Tibial artery (tissue), 4 donors: ENCODE data around the gene PIK3AP1.
A peak's percentile ranks its signal among the peaks of the same experiment; 100 is the strongest.

Experiments
- DNase-seq, 2 donors: peaks; one replicate each; pipeline ENCODE4 v3.0.0-alpha.2; 2019
- H3K27ac ChIP-seq, 2 donors: fragments of 200-600 bp; sonication (generic) in 1 of 2; 1 replicate in 1 of 2; 2 replicates in 1 of 2; pipeline ENCODE4 v1.5.1; 2018 to 2019; ENCODE audit warnings: mild to moderate bottlenecking in 1 of 2
- H3K27me3 ChIP-seq, 2 donors: fragments of 200-600 bp; sonication (generic) in 1 of 2; one replicate each; pipeline versions ENCODE4 v1.5.1 to v1.6.0; 2016 to 2019
- H3K36me3 ChIP-seq, 3 donors: fragments of 200-600 bp; sonication (generic) in 2 of 3; one replicate each; pipeline ENCODE4 v1.5.1; 2016 to 2019; ENCODE audit warnings: mild to moderate bottlenecking in 2 of 3
- H3K4me1 ChIP-seq, 4 donors: fragments of 200-600 bp; sonication (generic) in 2 of 4; 1 replicate in 3 of 4; 2 replicates in 1 of 4; pipeline ENCODE4 v1.5.1; 2016 to 2019
- H3K4me3 ChIP-seq, 2 donors: fragments of 200-600 bp; sonication (generic) in 1 of 2; 1 replicate in 1 of 2; 2 replicates in 1 of 2; pipeline ENCODE4 v1.5.1; 2018 to 2019; ENCODE audit warnings: mild to moderate bottlenecking in 2 of 2
- H3K9me3 ChIP-seq, 3 donors: fragments of 200-600 bp; sonication (generic) in 1 of 3; one replicate each; pipeline ENCODE4 v1.5.1; 2016 to 2019
- CTCF ChIP-seq, 2 experiments: fragments of 200-600 bp in 1 of 2; fragments of 450-650 bp in 1 of 2; IDR thresholded peaks; one replicate each; pipeline ENCODE4 v1.5.1; 2017 to 2019; ENCODE audit warnings: antibody characterized with exemption in 2 of 2, mild to moderate bottlenecking in 1 of 2, moderate library complexity in 1 of 2
- intact Hi-C: fragments of 100-400 bp; cut with DNase I; formaldehyde crosslinking; loops from one replicate; pipeline ENCODE4 v1.15.0; 2023; ENCODE audit warnings: low total_unique reads

Gene PIK3AP1

GRCh38 chr10:96585736-96586418, 134.4 kb downstream of the PIK3AP1 start:
- peaks cover 0 to 60% (median 37%) of the 10 kb centered on the region in 4 donors for H3K4me1 ChIP-seq
- H3K9me3 ChIP-seq = no peaks in the 10 kb centered on the region
- peak overlapping the region; percentile 96 to 97 for H3K27ac ChIP-seq
- DNase-seq = no peak
- no peaks in the 10 kb centered on the region for H3K27me3 ChIP-seq
- peak overlapping the region; percentile 73 to 84 for H3K4me3 ChIP-seq
- no peaks in the 10 kb centered on the region for H3K36me3 ChIP-seq
- TF ChIP-seq CTCF (IDR thresholded peaks at IDR 0.05) = no peak
- intact Hi-C loops = loop anchor here (5.0 kb wide), 1 partner anchor 246 kb away; the partner anchor contains the start of gene LCOR

- H3K9me3 ChIP-seq = no peaks in the 10 kb centered on the region
- intact Hi-C loops = no loop called here
- TF ChIP-seq CTCF (IDR thresholded peaks at IDR 0.05) = no peak
- no peaks in the 10 kb centered on the region for H3K27me3 ChIP-seq
- no peak for DNase-seq
- H3K4me1 ChIP-seq = peaks cover 0 to 70% (median 43%) of the 10 kb centered on the region in 4 donors
- no peak overlapping the region for H3K4me3 ChIP-seq
- H3K27ac ChIP-seq = no peak overlapping the region
- H3K36me3 ChIP-seq = no peaks in the 10 kb centered on the region
Observed at GRCh38 chr10:96584474-96584873, 135.8 kb downstream of the PIK3AP1 start.

DNA sequence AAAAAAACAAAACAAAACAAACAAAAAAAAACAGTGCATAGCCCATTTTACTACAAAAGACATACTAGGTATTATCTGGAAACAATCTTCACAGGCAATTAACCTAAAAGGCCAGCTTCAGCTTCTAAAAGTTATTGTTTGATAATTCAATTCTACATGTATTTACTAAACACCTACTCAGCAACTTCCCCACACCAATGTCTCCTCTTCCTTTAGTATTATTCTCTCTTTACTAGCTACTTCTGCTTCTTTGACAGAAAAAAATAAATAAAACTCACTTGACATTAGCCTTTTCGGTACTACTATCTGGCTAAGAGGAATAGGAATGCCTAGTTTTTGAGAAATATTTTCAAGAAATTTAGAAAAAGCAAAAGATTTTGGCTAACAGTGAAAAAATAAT, 136.3 kb downstream of the PIK3AP1 start:
- Histone ChIP-seq H3K27me3 (no peaks in the 10 kb centered on the region), H3K27ac (no peak overlapping the region), H3K36me3 (no peaks in the 10 kb centered on the region), H3K9me3 (no peaks in the 10 kb centered on the region), H3K4me3 (no peak overlapping the region), H3K4me1 (peaks cover 0 to 74% (median 45%) of the 10 kb centered on the region in 4 donors)
- TF ChIP-seq CTCF (IDR thresholded peaks at IDR 0.05) = no peak
- intact Hi-C loops = no loop called here
- DNase-seq = no peak

DNA sequence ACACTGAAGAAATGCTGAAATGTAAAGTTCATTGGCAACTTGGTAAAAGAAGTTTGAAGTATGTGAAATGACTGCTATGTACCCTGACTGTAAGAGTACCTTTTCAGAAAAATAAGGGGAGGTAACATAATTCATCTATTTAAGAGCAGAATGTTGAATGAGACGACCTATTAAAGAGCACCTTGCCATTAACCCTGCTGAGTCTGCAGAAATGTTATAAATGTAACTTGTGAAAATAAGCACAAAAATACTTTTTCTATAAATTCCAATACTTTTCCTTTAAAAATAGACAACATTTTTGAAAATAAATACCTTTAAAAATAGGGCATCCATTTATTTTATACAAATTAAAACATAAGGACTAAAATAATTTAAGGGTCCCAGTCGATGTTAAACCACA, 141.2 kb downstream of the PIK3AP1 start:
- no peak overlapping the region for H3K4me3 ChIP-seq
- no peaks in the 10 kb centered on the region for H3K9me3 ChIP-seq
- no peaks in the 10 kb centered on the region for H3K36me3 ChIP-seq
- no peak overlapping the region for H3K27ac ChIP-seq
- intact Hi-C loops = no loop called here
- TF ChIP-seq CTCF (IDR thresholded peaks at IDR 0.05) = no peak
- H3K27me3 ChIP-seq = no peaks in the 10 kb centered on the region
- no peak for DNase-seq
- H3K4me1 ChIP-seq = peaks cover 0 to 70% (median 39%) of the 10 kb centered on the region in 4 donors

GRCh38 chr10:96578633-96579032, 141.7 kb downstream of the PIK3AP1 start:
- no peak overlapping the region for H3K27ac ChIP-seq

More at GRCh38 chr10:96578633-96579032, 141.7 kb downstream of the PIK3AP1 start:
- TF ChIP-seq CTCF (IDR thresholded peaks at IDR 0.05) = no peak
- H3K9me3 ChIP-seq = no peaks in the 10 kb centered on the region
- intact Hi-C loops = no loop called here
- peaks cover 0 to 65% (median 35%) of the 10 kb centered on the region in 4 donors for H3K4me1 ChIP-seq
- H3K4me3 ChIP-seq = no peak overlapping the region
- H3K36me3 ChIP-seq = no peaks in the 10 kb centered on the region
- no peaks in the 10 kb centered on the region for H3K27me3 ChIP-seq
- no peak for DNase-seq
